Right lobe of liver (tissue), 4 donors: ENCODE results near the gene EDN1.

Source experiments
- POLR2A ChIP-seq: fragments of 450-650 bp; IDR thresholded peaks from one replicate; pipeline ENCODE4 v1.6.1; 2017; ENCODE audit warnings: antibody characterized with exemption, mild to moderate bottlenecking
- TF ChIP-seq, protein P1 (sequence below), 4 donors: fragments of 200-600 bp in 3 of 4; fragments of 450-650 bp in 1 of 4; IDR thresholded peaks; one replicate each; pipeline versions ENCODE4 v1.5.1 to v1.8.0; 2016 to 2022; ENCODE audit warnings: antibody characterized with exemption in 4 of 4, mild to moderate bottlenecking in 2 of 4
- donor health status: DM: no; HTN: no; CAD: no.
- donor health status: DM: no; HTN: no; CAD: no.
- donor health status: DM: no; HTN: yes; CAD: no.

- TF ChIP-seq, protein P1, sequence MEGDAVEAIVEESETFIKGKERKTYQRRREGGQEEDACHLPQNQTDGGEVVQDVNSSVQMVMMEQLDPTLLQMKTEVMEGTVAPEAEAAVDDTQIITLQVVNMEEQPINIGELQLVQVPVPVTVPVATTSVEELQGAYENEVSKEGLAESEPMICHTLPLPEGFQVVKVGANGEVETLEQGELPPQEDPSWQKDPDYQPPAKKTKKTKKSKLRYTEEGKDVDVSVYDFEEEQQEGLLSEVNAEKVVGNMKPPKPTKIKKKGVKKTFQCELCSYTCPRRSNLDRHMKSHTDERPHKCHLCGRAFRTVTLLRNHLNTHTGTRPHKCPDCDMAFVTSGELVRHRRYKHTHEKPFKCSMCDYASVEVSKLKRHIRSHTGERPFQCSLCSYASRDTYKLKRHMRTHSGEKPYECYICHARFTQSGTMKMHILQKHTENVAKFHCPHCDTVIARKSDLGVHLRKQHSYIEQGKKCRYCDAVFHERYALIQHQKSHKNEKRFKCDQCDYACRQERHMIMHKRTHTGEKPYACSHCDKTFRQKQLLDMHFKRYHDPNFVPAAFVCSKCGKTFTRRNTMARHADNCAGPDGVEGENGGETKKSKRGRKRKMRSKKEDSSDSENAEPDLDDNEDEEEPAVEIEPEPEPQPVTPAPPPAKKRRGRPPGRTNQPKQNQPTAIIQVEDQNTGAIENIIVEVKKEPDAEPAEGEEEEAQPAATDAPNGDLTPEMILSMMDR (IDR thresholded peaks at IDR 0.05): no peak
- TF ChIP-seq POLR2A: no peak
These were observed 3.2 kb downstream of the EDN1 start for GRCh38 chr6:12293235-12293930.
